ENCODE measurements around the gene SLC35F1.

SLC35F1 gene

GRCh38 chr6:118253741-118254140, 346.7 kb downstream of the SLC35F1 start:
- TF ChIP-seq ZFX (IDR thresholded peaks at IDR 0.05), result no peak
- no peak for TF ChIP-seq CTCF (conservative IDR thresholded peaks at IDR 0.05)
- H3K27ac ChIP-seq, result no peak overlapping the region

DNA sequence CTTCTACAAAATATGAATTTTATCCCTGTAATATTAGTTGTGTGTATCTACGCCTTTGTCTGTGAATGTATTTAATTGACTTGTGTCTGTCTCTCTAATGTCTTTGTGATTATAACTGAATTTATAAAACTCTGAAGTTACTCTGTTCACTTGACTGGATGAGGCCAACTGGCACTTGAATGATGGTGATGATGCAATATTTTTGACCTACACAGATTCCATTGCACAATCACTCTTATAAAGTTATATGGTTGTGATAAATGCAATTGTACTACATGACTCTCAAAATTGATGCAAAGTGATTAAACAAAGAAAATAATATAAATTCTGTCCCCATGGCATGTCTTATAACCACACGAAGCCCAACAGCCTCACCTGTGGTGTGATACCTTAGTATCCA, 353.8 kb downstream of the SLC35F1 start:
- H3K27ac ChIP-seq, result no peak overlapping the region
- TF ChIP-seq CTCF (conservative IDR thresholded peaks at IDR 0.05) (no peak), ZFX (IDR thresholded peaks at IDR 0.05) (no peak)

GRCh38 chr6:118263921-118264486, 356.9 kb downstream of the SLC35F1 start:
- H3K27ac ChIP-seq, result no peak overlapping the region
- TF ChIP-seq ZFX (IDR thresholded peaks at IDR 0.05) (no peak), CTCF (conservative IDR thresholded peaks at IDR 0.05) (peak; percentile 37)

GRCh38 chr6:118269659-118270058, 362.6 kb downstream of the SLC35F1 start:
- H3K27ac ChIP-seq, result no peak overlapping the region
- TF ChIP-seq ZFX (IDR thresholded peaks at IDR 0.05) (no peak), CTCF (conservative IDR thresholded peaks at IDR 0.05) (no peak)

GRCh38 chr6:118277631-118278030, 370.6 kb downstream of the SLC35F1 start:
- TF ChIP-seq CTCF (conservative IDR thresholded peaks at IDR 0.05) (no peak), ZFX (IDR thresholded peaks at IDR 0.05) (no peak)
- H3K27ac ChIP-seq, result no peak overlapping the region

DNA sequence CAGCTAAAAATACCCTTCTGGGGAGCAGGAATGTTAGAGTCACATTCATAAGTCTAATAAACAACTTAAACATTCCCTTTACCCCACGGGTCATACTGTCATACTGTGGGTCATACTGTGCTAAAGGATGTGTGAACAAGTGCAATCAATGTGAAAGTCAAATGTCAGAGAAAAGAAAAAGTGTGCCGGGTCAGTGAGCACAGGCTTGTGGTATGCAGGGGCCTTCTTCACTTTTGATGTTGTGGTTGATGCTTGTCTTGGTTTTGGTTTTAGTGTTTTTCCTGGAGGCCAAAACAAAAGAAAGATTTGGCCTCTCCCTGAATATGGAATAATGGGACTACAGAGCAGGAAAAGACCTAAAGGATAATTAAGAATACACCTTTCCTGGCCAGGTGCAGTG, 373.1 kb downstream of the SLC35F1 start:
- no peak for TF ChIP-seq ZFX (IDR thresholded peaks at IDR 0.05)
- no peak for TF ChIP-seq CTCF (conservative IDR thresholded peaks at IDR 0.05)
- no peak overlapping the region for H3K27ac ChIP-seq

- no peak overlapping the region for H3K27ac ChIP-seq
- TF ChIP-seq ZFX (IDR thresholded peaks at IDR 0.05) (no peak), CTCF (conservative IDR thresholded peaks at IDR 0.05) (no peak)
Measured at GRCh38 chr6:118281291-118281690, 374.2 kb downstream of the SLC35F1 start.
